Lung (tissue), 12 donors: ENCODE results near the gene C11orf52. TPM values are rescaled to one million over a fixed set of nuclear protein-coding genes. Genes with fewer than 3 reads are reported as not detected.

Source experiments
- ATAC-seq: fragments of 200-7000 bp; cut with Tn5 transposase; one replicate; pipeline ENCODE4 v1.9.1; 2020; ENCODE audit warnings: moderate number of reproducible peaks; ENCODE audit not compliant: insufficient read depth, low FRiP score
- DNase-seq, 3 donors: peaks; one replicate each; pipeline ENCODE4 v3.0.0-alpha.2; 2013 to 2017
- H3K27ac ChIP-seq, 2 donors: one replicate each; pipeline ENCODE4 v1.5.1; 2013; ENCODE audit warnings: mild to moderate bottlenecking in 2 of 2, moderate library complexity in 2 of 2, control low read depth in 1 of 2, inconsistent platforms in 1 of 2, low read depth in 1 of 2, low read length in 1 of 2
- H3K27me3 ChIP-seq, 3 donors: one replicate each; pipeline ENCODE4 v1.5.1; 2013; ENCODE audit warnings: low read length in 2 of 3; ENCODE audit not compliant: control insufficient read depth in 3 of 3, insufficient read depth in 3 of 3
- H3K36me3 ChIP-seq, 4 donors: one replicate each; pipeline ENCODE4 v1.5.1; 2013; ENCODE audit warnings: low read length in 4 of 4, mild to moderate bottlenecking in 1 of 4, moderate library complexity in 1 of 4; ENCODE audit not compliant: control insufficient read depth in 4 of 4, insufficient read depth in 4 of 4
- H3K4me1 ChIP-seq, 5 donors: one replicate each; pipeline ENCODE4 v1.5.1; 2013; ENCODE audit warnings: low read length in 5 of 5, mild to moderate bottlenecking in 2 of 5, moderate library complexity in 1 of 5; ENCODE audit not compliant: control insufficient read depth in 5 of 5, insufficient read depth in 5 of 5
- H3K4me3 ChIP-seq: one replicate; pipeline ENCODE4 v1.5.1; 2013; ENCODE audit warnings: mild to moderate bottlenecking, control low read depth, moderate library complexity
- H3K9ac ChIP-seq, 2 donors: one replicate each; pipeline ENCODE4 v1.5.1; 2013; ENCODE audit warnings: low read length in 2 of 2, control low read depth in 1 of 2; ENCODE audit not compliant: insufficient read depth in 1 of 2
- H3K9me3 ChIP-seq, 4 donors: one replicate each; pipeline ENCODE4 v1.5.1; 2013; ENCODE audit warnings: low read length in 3 of 4, mild to moderate bottlenecking in 1 of 4, moderate library complexity in 1 of 4; ENCODE audit not compliant: control insufficient read depth in 4 of 4, insufficient read depth in 3 of 4
- WGBS, 2 donors: extraction: QIAGEN DNeasy Blood & Tissue Kit; methylation state at CpG; one replicate each; pipeline ENCODE4 v1.1.7; 2013; 5-methylcytosine and 5-hydroxymethylcytosine counted together
- polyA plus RNA-seq, 2 donors: library from polyadenylated mRNA; stranded (reverse); fragments of 200-250 nt; gene quantifications; one replicate each; pipeline ENCODE4 v1.2.1, GENCODE V29; 2013
- total RNA-seq, 2 donors: library from RNA; depleted of rRNA in 1 of 2; stranded (reverse); fragments of >200 nt in 1 of 2; gene quantifications; one replicate each; pipeline ENCODE4 v1.2.1, GENCODE V29; 2014 to 2021
- TF ChIP-seq, protein P1 (sequence below): IDR thresholded peaks from 2 replicates; pipeline ENCODE4 v1.5.1; 2012; ENCODE audit warnings: mild to moderate bottlenecking; ENCODE audit errors: control extremely low read depth, extremely low read depth
- donor health status: control.
- donor health status: control.
- donor health status: Bipolar disorder and iron deficiency.
- donor health status: healthy.
- donor health status: DM: yes; HTN: yes; CAD: no.

The C11orf52 gene
- total and polyA plus RNA-seq, 4 donors: 11.1 to 20.4 (median 15.3) TPM

DNA sequence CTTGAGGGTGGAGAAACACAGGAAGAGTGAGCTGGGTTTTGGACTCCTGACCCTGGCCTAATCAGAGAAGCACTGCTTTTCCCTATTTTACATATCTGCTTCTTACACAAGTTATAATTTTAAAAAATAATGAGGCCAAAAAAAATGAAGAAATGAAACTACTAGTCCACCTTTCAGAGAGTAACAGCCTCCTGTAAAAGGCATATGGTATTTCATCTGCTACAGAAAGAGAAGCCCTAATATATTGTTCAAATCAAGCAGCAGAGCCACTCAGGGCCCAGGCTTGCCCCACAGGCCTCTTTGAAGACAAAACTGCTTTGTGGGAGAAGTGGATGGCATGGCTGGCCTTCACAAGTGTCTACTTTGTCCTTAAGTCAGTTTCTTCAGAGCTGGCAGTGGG lies 28.4 kb downstream of the C11orf52 start:
- no peak overlapping the region for H3K9ac ChIP-seq
- TF ChIP-seq, protein P1, sequence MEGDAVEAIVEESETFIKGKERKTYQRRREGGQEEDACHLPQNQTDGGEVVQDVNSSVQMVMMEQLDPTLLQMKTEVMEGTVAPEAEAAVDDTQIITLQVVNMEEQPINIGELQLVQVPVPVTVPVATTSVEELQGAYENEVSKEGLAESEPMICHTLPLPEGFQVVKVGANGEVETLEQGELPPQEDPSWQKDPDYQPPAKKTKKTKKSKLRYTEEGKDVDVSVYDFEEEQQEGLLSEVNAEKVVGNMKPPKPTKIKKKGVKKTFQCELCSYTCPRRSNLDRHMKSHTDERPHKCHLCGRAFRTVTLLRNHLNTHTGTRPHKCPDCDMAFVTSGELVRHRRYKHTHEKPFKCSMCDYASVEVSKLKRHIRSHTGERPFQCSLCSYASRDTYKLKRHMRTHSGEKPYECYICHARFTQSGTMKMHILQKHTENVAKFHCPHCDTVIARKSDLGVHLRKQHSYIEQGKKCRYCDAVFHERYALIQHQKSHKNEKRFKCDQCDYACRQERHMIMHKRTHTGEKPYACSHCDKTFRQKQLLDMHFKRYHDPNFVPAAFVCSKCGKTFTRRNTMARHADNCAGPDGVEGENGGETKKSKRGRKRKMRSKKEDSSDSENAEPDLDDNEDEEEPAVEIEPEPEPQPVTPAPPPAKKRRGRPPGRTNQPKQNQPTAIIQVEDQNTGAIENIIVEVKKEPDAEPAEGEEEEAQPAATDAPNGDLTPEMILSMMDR: no peak
- ATAC-seq (no peak), DNase-seq (no peak)
- H3K27me3 ChIP-seq: no peaks in the 10 kb centered on the region
- H3K36me3 ChIP-seq: peaks cover 0 to 1% (median 0%) of the 10 kb centered on the region in 4 donors
- H3K4me1 ChIP-seq: peaks cover 0 to 13% (median 1%) of the 10 kb centered on the region in 5 donors
- H3K9me3 ChIP-seq: no peaks in the 10 kb centered on the region
- H3K4me3 ChIP-seq: no peak overlapping the region
- no peak overlapping the region for H3K27ac ChIP-seq

DNA sequence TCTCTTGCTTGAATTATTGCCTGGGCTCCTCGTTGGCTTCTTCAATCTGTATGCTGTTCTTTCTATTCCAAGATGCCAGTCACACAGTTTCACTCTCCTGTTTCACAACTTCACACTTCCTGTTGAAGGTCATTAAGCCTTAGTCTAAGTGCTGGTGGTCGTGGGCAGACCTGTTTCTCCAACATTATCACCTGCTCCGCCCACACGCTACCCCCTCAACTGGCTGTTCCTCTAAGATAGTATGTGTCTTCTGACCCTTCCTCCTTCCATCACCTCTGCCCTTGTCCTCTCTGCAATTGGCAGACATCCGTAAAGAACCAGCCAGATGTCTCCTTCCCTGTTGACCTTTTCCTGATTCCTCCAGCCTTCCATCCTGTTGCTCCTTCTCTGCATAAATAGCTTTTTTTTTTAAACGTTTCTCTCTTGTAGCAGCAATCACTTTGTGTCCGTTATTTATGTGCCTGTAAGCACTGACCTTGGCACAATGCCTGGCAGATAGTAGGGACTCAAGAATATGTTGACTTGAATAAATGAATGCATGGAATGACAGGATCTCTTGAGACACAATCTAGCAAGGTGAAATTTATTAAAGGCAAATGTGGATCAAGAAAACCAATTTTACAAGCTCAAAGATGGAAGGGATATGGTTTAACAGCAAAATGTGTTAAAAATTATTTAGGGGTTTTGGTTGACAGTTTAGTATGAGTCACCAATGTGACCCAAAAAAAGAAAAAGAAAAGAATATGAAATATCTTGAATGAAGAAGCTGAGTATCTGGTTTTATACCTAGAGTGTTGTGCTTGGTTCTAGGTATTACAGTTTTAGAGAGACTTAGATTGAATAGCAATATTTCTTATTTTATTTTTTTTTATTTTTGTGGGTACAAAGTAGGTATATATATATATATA lies 31.1 kb downstream of the C11orf52 start:
- no peaks in the 10 kb centered on the region for H3K36me3 ChIP-seq
- H3K4me3 ChIP-seq: no peak overlapping the region
- ATAC-seq (no peak), DNase-seq (no peak)
- H3K27me3 ChIP-seq: no peaks in the 10 kb centered on the region
- no peaks in the 10 kb centered on the region for H3K9me3 ChIP-seq
- TF ChIP-seq, protein P1: no peak
- H3K9ac ChIP-seq: no peak overlapping the region
- no peak overlapping the region for H3K27ac ChIP-seq
- WGBS, 2 donors: 43 to 45% methylated on average over 7 of the region's 7 CpGs
- H3K4me1 ChIP-seq: peaks cover 0 to 5% (median 1%) of the 10 kb centered on the region in 5 donors

DNA sequence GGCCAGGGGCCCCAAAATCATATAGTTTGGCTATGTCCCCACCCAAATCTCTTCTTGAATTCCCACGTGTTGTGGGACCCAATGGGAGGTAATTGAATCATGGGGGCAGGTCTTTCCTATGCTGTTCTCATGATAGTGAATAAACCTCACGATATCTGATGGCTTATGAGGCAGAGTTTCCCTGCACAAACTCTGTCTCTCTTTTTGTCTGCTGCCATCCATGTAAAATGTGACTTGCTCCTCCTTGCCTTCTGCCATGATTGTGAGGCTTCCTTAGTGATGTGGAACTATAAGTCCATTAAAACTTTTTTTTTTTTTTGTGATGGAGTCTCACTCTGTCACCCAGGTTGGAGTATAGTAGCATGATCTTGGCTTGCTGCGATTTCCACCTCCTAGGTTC lies 32.9 kb downstream of the C11orf52 start:
- Histone ChIP-seq H3K4me1 (peaks cover 0 to 3% (median 0%) of the 10 kb centered on the region in 5 donors), H3K9me3 (no peaks in the 10 kb centered on the region), H3K36me3 (no peaks in the 10 kb centered on the region), H3K4me3 (no peak overlapping the region), H3K27ac (no peak overlapping the region), H3K27me3 (no peaks in the 10 kb centered on the region), H3K9ac (no peak overlapping the region)
- ATAC-seq (no peak), DNase-seq (no peak)
- TF ChIP-seq, protein P1: no peak
- whole genome bisulfite sequencing, 2 donors: 96 to 98% methylated on average over 3 of the region's 3 CpGs
